ENCODE measurements around the gene TMCC1. TPM values are rescaled to one million over a fixed set of nuclear protein-coding genes. Genes with fewer than 3 reads are reported as not detected.

The TMCC1 gene
- total and polyA plus RNA-seq, 3 donors from 2014 or later = 46.0 to 119 (median 60.4) TPM

- intact Hi-C loops (cut with DNase I; ENCODE audit: low total_unique reads) = no loop called here
- Histone ChIP-seq H3K4me3 (no peak overlapping the region), H3K9me3 (no peaks in the 10 kb centered on the region), H3K27me3 (no peaks in the 10 kb centered on the region), H3K36me3 (ENCODE audit: low read depth, missing control alignments) (no peaks in the 10 kb centered on the region), H3K4me1 (peaks cover 4% of the 10 kb centered on the region), H3K27ac (no peak overlapping the region)
- TF ChIP-seq POLR2A (IDR thresholded peaks at IDR 0.05) (no peak), CTCF (IDR thresholded peaks at IDR 0.05) (peak in 1 of 3 experiments; percentile 13)
- DNase-seq = no peak
- 85 to 86% methylated on average over 8 of the region's 8 CpGs for WGBS, 2 donors
Measured at GRCh38 chr3:129938140-129938930, 44.8 kb upstream of the TMCC1 start.

GRCh38 chr3:129937717-129938116 is 44.2 kb upstream of the TMCC1 start:
- no peak for DNase-seq
- TF ChIP-seq CTCF (IDR thresholded peaks at IDR 0.05) = no peak
- no peak for TF ChIP-seq POLR2A (IDR thresholded peaks at IDR 0.05)
- Histone ChIP-seq H3K4me3 (no peak overlapping the region), H3K27ac (peak overlapping the region in 1 of 2 donors; percentile 77), H3K9me3 (no peaks in the 10 kb centered on the region), H3K36me3 (ENCODE audit: low read depth, missing control alignments) (no peaks in the 10 kb centered on the region), H3K4me1 (peaks cover 4% of the 10 kb centered on the region), H3K27me3 (no peaks in the 10 kb centered on the region)
- intact Hi-C loops (cut with DNase I; ENCODE audit: low total_unique reads) = no loop called here
- 89 to 95% methylated on average over 9 of the region's 9 CpGs for whole genome bisulfite sequencing, 2 donors

- H3K27ac ChIP-seq = peak overlapping the region; percentile 55 to 77
- TF ChIP-seq CTCF (IDR thresholded peaks at IDR 0.05) = no peak
- no peak for TF ChIP-seq POLR2A (IDR thresholded peaks at IDR 0.05)
- peak overlapping the region in 1 of 2 donors; percentile 1 for H3K4me3 ChIP-seq
- H3K4me1 ChIP-seq = peaks cover 4% of the 10 kb centered on the region
- intact Hi-C loops (cut with DNase I; ENCODE audit: low total_unique reads) = no loop called here
- H3K9me3 ChIP-seq = no peaks in the 10 kb centered on the region
- H3K27me3 ChIP-seq = no peaks in the 10 kb centered on the region
- no peaks in the 10 kb centered on the region for H3K36me3 ChIP-seq (ENCODE audit: low read depth, missing control alignments)
- DNase-seq = peak; percentile 93
- 6% methylated on average over 6 of the region's 6 CpGs for WGBS, 2 donors
Measured at GRCh38 chr3:129936757-129937156, 43.2 kb upstream of the TMCC1 start.

GRCh38 chr3:129934234-129935123 is 41.0 kb upstream of the TMCC1 start:
- intact Hi-C loops (cut with DNase I; ENCODE audit: low total_unique reads) = loop anchor here (5.0 kb wide), 1 partner anchor 287 kb away; no protein-coding TSS in a partner anchor
- Histone ChIP-seq H3K27me3 (no peaks in the 10 kb centered on the region), H3K9me3 (no peaks in the 10 kb centered on the region), H3K4me1 (peaks cover 4% of the 10 kb centered on the region), H3K36me3 (ENCODE audit: low read depth, missing control alignments) (no peaks in the 10 kb centered on the region), H3K4me3 (no peak overlapping the region), H3K27ac (no peak overlapping the region)
- WGBS, 2 donors = 25 to 27% methylated on average over 16 to 20 of the region's 20 CpGs
- TF ChIP-seq POLR2A (IDR thresholded peaks at IDR 0.05) = no peak
- peak; percentile 93 to 95 (median 94) for TF ChIP-seq CTCF (IDR thresholded peaks at IDR 0.05)
- DNase-seq = peak; percentile 61
